ENCODE measurements around the gene UCHL1. TPM values are rescaled to one million over a fixed set of nuclear protein-coding genes. Genes with fewer than 3 reads are reported as not detected.

The UCHL1 gene
- total RNA-seq, 4 donors from 2014 or later = 7.0 to 61.1 (median 19.0) TPM

GRCh38 chr4:41281038-41281634, 24.4 kb downstream of the UCHL1 start:
- no peaks in the 10 kb centered on the region for H3K36me3 ChIP-seq
- H3K4me3 ChIP-seq = no peak overlapping the region
- peak in 1 of 3 donors; percentile 54 for DNase-seq
- H3K27ac ChIP-seq = no peak overlapping the region
- no peaks in the 10 kb centered on the region for H3K4me1 ChIP-seq
- no peaks in the 10 kb centered on the region for H3K27me3 ChIP-seq
- H3K9me3 ChIP-seq = no peaks in the 10 kb centered on the region
- TF ChIP-seq, protein P1, sequence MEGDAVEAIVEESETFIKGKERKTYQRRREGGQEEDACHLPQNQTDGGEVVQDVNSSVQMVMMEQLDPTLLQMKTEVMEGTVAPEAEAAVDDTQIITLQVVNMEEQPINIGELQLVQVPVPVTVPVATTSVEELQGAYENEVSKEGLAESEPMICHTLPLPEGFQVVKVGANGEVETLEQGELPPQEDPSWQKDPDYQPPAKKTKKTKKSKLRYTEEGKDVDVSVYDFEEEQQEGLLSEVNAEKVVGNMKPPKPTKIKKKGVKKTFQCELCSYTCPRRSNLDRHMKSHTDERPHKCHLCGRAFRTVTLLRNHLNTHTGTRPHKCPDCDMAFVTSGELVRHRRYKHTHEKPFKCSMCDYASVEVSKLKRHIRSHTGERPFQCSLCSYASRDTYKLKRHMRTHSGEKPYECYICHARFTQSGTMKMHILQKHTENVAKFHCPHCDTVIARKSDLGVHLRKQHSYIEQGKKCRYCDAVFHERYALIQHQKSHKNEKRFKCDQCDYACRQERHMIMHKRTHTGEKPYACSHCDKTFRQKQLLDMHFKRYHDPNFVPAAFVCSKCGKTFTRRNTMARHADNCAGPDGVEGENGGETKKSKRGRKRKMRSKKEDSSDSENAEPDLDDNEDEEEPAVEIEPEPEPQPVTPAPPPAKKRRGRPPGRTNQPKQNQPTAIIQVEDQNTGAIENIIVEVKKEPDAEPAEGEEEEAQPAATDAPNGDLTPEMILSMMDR (IDR thresholded peaks at IDR 0.05) = peak; percentile 33 to 97 (median 84)
- TF ChIP-seq POLR2A (IDR thresholded peaks at IDR 0.05) = no peak

DNA sequence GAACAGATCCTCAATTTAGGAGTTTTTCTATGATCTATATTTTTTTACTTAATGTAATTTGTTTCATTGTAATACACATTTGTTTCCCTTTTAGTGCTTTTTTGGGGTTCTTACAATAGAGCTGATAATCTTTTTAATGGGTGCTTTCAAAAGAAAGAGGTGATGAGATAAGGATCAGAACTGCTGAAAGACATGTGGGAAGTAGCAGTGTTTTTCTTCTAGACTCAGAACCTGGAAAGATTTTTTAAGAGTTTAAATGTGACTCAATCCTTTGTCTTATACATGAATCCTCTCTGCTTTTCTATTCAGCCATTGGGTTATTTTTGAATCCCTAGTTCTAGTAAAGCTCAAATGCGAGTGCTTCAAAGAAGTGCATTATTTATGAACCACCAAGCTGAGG, 25.6 kb downstream of the UCHL1 start:
- H3K27me3 ChIP-seq = no peaks in the 10 kb centered on the region
- no peaks in the 10 kb centered on the region for H3K9me3 ChIP-seq
- H3K36me3 ChIP-seq = no peaks in the 10 kb centered on the region
- DNase-seq = no peak
- no peak overlapping the region for H3K27ac ChIP-seq
- TF ChIP-seq, protein P1 (IDR thresholded peaks at IDR 0.05) = no peak
- TF ChIP-seq POLR2A (IDR thresholded peaks at IDR 0.05) = no peak
- no peaks in the 10 kb centered on the region for H3K4me1 ChIP-seq
- H3K4me3 ChIP-seq = no peak overlapping the region

DNA sequence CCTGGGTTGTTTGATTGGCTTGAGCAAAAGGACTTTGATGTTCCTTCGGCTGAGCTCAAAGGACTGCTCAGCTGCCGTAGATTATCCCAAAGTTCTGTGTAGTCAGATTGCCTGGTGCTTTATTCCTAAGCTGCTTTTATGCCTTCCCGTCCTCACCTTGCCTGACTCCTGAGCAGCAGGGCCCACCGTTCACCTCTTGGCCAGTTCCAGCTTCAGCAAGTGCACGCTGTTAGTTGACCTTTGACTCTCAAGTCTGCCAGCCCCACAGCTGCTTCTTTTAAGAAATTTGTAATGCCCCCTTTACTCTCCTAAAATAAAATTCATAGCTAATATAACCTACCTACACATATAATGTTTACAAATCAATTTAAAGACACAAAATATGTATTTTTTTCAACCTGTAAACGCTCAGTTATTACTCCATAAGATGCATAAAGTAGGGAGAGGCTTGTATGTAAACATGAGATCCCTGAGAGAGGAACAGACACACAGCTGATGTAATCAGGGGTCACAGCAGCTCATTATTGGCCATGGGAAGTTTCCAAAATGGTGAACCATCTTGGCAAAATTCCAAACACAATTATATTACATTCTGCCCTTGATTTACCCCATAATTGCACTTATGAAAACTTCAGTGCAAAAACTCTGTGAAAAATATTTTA, 28.6 kb downstream of the UCHL1 start:
- H3K9me3 ChIP-seq = no peaks in the 10 kb centered on the region

DNA sequence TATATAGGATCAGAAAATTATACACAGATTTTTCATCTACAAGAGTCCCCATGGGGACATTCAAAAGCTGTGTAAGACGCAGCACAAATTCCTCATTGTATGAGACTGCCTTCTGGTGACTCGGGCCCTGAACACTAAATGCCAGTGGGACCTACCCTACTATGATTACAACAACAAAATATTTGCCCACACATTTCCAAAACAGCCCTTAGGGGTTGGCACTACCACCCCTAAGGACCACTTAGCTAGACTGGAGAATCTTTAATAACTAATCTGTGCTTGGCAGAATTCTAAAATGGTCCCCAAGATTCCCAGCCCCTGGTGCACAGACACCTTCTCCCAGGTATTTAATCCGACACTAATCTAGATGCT, 29.1 kb downstream of the UCHL1 start:
- Histone ChIP-seq H3K27ac (no peak overlapping the region), H3K4me3 (no peak overlapping the region), H3K9me3 (no peaks in the 10 kb centered on the region), H3K27me3 (no peaks in the 10 kb centered on the region), H3K36me3 (no peaks in the 10 kb centered on the region), H3K4me1 (no peaks in the 10 kb centered on the region)
- no peak for DNase-seq
- TF ChIP-seq, protein P1 (IDR thresholded peaks at IDR 0.05) = no peak
- TF ChIP-seq POLR2A (IDR thresholded peaks at IDR 0.05) = no peak

More for the DNA sequence above, 28.6 kb downstream of the UCHL1 start:
- H3K4me3 ChIP-seq = no peak overlapping the region
- no peak for TF ChIP-seq POLR2A (IDR thresholded peaks at IDR 0.05)
- TF ChIP-seq, protein P1 (IDR thresholded peaks at IDR 0.05) = no peak
- H3K27me3 ChIP-seq = no peaks in the 10 kb centered on the region
- no peak for DNase-seq
- H3K27ac ChIP-seq = no peak overlapping the region
- no peaks in the 10 kb centered on the region for H3K4me1 ChIP-seq
- H3K36me3 ChIP-seq = no peaks in the 10 kb centered on the region

- TF ChIP-seq, protein P1 (IDR thresholded peaks at IDR 0.05) = no peak
- no peak for TF ChIP-seq POLR2A (IDR thresholded peaks at IDR 0.05)
- no peak overlapping the region for H3K27ac ChIP-seq
- DNase-seq = no peak
Observed at GRCh38 chr4:41287005-41287404, 30.3 kb downstream of the UCHL1 start.

More at GRCh38 chr4:41287005-41287404, 30.3 kb downstream of the UCHL1 start:
- Histone ChIP-seq H3K4me3 (no peak overlapping the region), H3K36me3 (no peaks in the 10 kb centered on the region), H3K27me3 (no peaks in the 10 kb centered on the region), H3K4me1 (no peaks in the 10 kb centered on the region), H3K9me3 (no peaks in the 10 kb centered on the region)

Data from Peyer's patch (tissue), 4 donors.